Activated T-cell treated with anti-CD3 and anti-CD28 coated beads for 24 hours (primary cell): ENCODE measurements around the gene HSPG2.
"Not testable (repeated sequence)": the region's sequence is repeated elsewhere in the genome, so short reads cannot be mapped to it uniquely, and the experiment has no call there.

Experiments used
- DNase-seq: peaks from one replicate; pipeline ENCODE4 v3.0.0-alpha.2; 2020; ENCODE audit warnings: low read depth

HSPG2 gene

DNA sequence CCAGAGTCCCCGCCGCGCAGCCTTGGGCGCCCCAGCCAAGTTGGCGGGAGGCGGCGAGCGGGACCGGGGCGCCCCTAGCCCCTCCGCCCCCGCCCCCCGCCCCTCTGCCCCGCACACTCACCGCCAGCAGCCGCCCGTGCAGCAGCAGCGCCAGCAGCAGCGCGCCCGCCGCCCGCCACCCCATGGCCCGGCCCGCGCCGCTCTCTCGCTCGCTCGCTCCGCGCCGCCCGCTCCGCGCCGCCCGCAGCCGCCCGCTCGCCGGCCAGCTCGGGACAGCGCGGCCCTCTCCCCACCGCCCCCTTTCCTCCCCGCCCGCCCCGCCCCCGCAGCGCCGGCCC lies at the start of gene HSPG2:
HSPG2 (minus strand) TSS at position 277 of the 338 bp plus-strand sequence; CDS start at position 184, 93 bp downstream.
- DNase-seq, result no peak

DNA sequence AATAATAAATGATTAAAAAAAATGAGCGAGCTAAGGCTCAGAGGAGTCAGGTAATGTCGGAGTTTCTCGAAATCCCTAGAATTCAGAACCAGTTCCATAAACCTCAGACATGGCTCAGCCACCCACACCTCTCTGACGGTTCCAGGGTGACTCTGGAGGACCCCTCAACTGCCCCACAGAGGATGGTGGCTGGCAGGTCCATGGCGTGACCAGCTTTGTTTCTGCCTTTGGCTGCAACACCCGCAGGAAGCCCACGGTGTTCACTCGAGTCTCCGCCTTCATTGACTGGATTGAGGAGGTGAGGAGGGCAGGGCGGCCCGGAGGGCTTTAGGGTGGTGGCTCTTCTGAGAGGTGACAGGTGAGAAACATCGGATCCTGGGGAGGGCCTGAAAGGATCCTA lies 49.3 kb upstream of the HSPG2 start:
- not testable (repeated sequence) for DNase-seq

- not testable (repeated sequence) for DNase-seq
These were observed 48.8 kb upstream of the HSPG2 start for GRCh38 chr1:21985893-21986292.

- DNase-seq, result not testable (repeated sequence)
These were observed 46.4 kb upstream of the HSPG2 start for GRCh38 chr1:21983539-21983938.

- not testable (repeated sequence) for DNase-seq
These were observed 45.0 kb upstream of the HSPG2 start for GRCh38 chr1:21982122-21982521.

DNA sequence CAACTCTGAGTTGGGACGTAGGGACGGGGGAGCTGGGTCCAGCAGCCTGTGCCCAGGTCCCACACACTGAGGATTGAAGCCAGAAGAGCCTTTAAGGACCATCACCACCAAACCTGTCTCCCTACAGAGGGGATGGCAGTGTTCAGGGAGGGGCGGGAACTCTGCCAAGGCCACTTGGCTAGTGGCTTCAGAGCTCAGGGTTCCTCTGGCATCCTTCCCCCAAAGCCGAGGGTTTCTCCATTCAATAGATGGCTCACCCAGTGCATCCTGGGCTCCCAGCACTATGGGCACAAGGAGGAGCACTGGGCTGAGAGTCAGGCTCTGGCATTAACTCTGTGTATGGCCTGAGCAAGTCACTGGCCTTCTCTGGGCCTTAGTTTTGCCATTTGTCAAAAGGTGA lies 44.1 kb upstream of the HSPG2 start:
- DNase-seq, result not testable (repeated sequence)

GRCh38 chr1:21980515-21981220 lies 43.6 kb upstream of the HSPG2 start:
- DNase-seq, result not testable (repeated sequence)

GRCh38 chr1:21978209-21978608 lies 41.1 kb upstream of the HSPG2 start:
- not testable (repeated sequence) for DNase-seq

DNA sequence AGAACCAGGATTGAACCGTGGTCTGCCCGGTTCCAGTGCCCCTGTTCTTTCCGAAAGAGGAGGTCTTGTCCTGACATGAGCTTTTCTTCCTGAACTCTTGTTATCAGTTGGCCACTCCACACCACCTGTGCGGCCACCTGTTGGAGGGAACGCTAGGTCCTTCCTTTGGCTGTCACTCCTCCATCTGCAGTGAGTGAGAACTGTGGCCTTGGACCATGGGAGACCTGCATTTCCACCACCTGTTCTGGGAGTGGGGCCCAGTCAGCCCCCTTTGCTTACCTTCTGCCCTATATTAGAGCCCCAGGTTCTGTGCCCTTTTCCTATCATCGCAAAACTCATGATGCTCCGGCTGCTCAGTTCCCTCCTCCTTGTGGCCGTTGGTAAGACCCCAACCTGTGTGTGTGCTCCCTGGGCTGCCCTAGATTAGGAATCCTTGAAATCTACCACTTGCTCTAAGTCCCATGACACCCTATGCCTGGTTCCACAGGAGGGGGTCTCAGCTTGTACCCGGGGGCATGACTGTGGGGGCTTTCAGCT lies 39.7 kb upstream of the HSPG2 start, which contains the start of gene CELA3B:
CELA3B (plus strand) TSS at position 320 of the 537 bp plus-strand sequence; CDS start at position 338, 18 bp downstream.
- not testable (repeated sequence) for DNase-seq

- not testable (repeated sequence) for DNase-seq
These were observed 38.2 kb upstream of the HSPG2 start for GRCh38 chr1:21975296-21975695.

GRCh38 chr1:21974699-21975098 lies 37.6 kb upstream of the HSPG2 start:
- not testable (repeated sequence) for DNase-seq

DNA sequence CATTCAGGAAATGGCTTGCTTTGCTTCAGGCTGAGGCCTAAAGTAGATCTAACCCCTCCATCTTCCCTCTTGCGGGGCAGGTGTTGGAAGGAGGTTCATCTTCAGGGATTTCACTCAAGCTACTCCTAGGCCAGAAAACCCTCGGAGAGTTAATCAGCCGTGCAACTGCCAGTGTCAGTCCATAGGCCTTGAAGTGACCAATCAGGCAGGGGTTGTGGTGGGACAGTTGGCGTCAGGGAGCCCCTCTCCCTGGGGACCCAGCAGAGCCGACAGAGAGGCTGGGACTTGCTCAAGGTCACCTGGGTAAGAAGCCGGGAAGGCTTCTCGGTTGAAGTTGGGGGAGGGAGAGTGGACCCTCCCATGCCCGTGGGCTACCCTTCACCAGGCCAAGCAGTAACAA lies 36.8 kb upstream of the HSPG2 start:
- not testable (repeated sequence) for DNase-seq

- not testable (repeated sequence) for DNase-seq
These were observed 35.9 kb upstream of the HSPG2 start for GRCh38 chr1:21972973-21973441.

GRCh38 chr1:21970523-21970922 lies 33.4 kb upstream of the HSPG2 start:
- DNase-seq, result not testable (repeated sequence)

DNA sequence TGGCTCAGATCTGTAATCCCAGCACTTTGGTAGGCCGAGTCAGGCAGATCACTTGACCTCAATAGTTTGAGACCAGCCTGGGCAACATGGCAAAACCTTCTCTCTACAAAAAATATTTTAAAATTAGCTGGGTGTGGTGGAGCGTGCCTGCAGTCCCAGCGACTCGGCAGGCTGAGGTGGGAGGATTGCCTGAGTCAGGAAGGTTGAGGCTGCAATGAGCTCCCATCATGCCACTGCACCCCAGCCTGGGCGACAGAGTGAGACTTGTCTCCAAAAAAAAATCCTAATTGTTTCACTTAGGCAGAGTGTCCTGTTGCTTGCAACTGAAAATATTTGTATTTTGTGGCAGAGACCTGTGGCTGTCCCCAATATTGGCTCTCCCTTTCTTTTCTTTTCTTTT lies 32.0 kb upstream of the HSPG2 start:
- not testable (repeated sequence) for DNase-seq

DNA sequence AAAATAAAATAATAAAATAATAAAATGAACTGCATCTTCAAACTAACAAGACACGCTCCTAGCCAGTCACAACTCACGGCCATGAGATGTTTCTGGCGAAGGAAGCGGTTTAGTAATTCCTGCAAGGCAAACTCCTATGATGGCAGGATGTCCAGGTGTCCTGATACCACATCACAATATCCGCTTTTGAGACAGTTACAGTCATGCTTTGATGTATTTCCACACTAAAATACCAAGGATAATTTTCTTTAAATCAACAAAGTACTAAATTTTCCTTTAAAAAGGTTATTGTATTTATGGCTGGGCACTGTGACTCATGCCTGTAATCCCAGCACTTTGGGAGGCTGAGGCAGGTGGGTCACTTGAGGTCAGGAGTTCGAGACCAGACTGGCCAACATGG lies 30.1 kb upstream of the HSPG2 start:
- not testable (repeated sequence) for DNase-seq

DNA sequence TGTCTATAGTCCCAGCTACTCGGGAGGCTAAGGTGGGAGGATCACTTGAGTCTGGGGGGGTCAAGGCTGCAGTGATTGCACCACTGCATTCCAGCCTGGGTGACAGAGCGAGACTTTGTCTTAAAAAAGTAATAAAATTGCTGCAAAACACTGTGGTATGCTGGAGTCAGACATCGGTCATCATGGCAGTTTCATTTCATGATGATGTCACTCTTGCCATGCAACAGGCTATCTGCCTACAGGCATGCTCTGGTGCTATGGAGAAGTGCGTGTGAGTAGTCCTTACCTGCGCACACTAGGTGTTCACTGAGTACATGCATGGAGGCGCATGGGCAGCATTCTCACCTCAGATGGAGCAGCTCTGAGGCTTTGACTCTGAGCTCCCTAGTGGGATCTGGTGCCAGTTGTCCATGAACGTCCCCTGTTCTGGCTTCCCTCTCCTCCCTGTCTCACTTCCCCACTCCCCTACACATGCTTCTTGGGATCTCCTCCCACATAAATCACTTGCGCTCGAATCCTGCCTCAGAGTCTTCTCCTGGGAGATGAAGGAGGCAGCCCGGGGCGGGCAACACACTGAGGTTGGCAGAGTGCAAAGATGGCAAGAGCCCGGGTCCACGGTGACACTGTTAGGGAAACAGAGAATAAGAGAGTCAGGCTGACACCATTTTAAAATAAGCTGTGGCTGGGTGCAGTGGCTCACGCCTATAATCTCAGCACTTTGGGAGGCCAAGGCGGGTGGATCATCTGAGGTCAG lies 29.3 kb upstream of the HSPG2 start:
- no peak for DNase-seq

- peak; percentile 76 for DNase-seq
These were observed 26.5 kb upstream of the HSPG2 start for GRCh38 chr1:21963477-21964217.

GRCh38 chr1:21961799-21962198 lies 24.7 kb upstream of the HSPG2 start:
- DNase-seq, result no peak

DNA sequence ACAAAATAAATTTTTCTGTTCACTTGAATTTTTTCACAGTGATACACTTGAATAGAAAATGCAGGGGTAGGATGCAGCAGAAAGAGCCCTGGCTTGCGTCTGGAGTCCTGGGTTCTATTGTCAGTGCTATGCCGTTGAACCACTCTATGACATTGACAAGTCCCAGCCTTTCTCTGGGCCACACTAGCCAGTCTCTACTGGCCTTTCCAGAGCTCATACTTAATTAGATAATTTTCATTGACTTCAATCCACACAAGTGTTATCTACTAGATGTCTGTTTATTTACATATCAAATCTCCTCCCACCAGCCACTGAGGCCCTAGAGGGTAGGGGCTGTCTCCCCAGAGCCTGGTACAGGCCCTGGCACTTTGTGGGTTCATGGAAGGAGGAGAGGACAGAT lies 24.2 kb upstream of the HSPG2 start:
- no peak for DNase-seq

- DNase-seq, result peak; percentile 20
These were observed 19.8 kb upstream of the HSPG2 start for GRCh38 chr1:21956720-21957552.
